ENCODE data around the gene CHTOP. TPM values are rescaled to one million over a fixed set of nuclear protein-coding genes. Genes with fewer than 3 reads are reported as not detected.

The CHTOP gene
- total and polyA plus RNA-seq, 2 of the 4 experiments (the other 2 are of a cell fraction) = 33.9 to 50.8 TPM

DNA sequence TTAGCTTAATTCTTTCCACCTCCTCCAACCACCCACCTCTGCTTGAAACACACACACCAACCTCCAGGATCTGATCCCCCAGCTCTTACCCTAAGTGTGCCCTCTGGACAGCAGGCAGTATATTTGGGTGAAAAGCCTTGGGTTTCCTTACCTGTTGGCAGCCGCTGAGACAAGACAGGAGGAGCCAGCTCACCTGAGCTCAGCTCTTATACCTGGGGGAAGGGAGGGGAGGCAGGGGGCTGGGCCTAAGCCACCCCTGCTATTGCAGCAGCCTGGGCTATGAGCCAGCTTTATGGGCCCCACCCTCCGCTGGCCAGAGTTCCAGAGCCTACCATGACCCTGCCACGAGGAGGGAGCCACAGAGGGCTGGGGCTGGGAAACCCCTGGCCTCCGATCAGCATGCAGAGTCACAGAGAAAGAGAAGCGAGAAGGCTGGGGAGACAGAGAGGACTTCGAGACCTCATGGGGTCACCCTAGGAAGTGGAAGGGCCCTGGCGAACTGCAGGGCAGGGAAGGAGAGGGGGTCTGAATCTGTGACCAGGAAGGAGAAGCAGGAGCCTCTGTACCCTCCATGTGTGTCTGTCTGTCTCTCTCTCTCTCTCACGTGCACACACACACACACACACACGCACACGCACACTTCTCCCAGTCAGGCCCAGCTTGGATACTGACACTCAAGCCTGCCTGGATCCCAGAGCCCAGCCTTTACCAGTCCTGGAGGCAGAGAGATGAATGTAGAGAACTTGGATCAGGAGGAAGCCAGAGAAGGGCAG, 17.5 kb upstream of the CHTOP start, which contains the start of gene S100A14:
TSS of gene S100A14 (minus strand) at position 182 of the 773 bp plus-strand sequence. CDS start 467 bp downstream, outside the sequence.
- peak within 1 kb of the TSS; percentile 44 for H4K5ac ChIP-seq (ENCODE audit: low read depth, low read length)
- no peaks in the 10 kb centered on the region for H3K9me3 ChIP-seq (ENCODE audit: control insufficient read depth, insufficient read depth, low read length)
- H4K20me1 ChIP-seq (ENCODE audit: insufficient read depth, low read length) = no peaks in the 10 kb centered on the region
- no peak within 1 kb of the TSS for H3K56ac ChIP-seq (ENCODE audit: extremely low read depth, insufficient read depth, low read length)
- H3K79me1 ChIP-seq (ENCODE audit: low read depth in 1 of 2, low read length in 2 of 2) = peaks cover 6 to 14% of the 10 kb centered on the region in 2 experiments
- BruUV-seq (replicated peaks) = no TSS peak
- no peak for ATAC-seq (ENCODE audit: low read depth)
- peak within 1 kb of the TSS; percentile 26; the same call in 1 of the 2 replicates for H2BK120ac ChIP-seq (ENCODE audit: low read depth, low read length)
- H2AK9ac ChIP-seq (replicated peaks; ENCODE audit: low read depth, low read length, poor library complexity) = peak within 1 kb of the TSS; percentile 88
- peak within 1 kb of the TSS; percentile 32 for H4K91ac ChIP-seq (ENCODE audit: insufficient read depth, low read depth, low read length)
- intact Hi-C loops (cut with micrococcal nuclease) = no loop called here
- dilution Hi-C loops (cut with HindIII; ENCODE audit: low sequenced_read_pairs, unreplicated experiment) = no loop called here
- no peak within 1 kb of the TSS for H3K9ac ChIP-seq (ENCODE audit: low read depth, low read length)
- no peak for DNase-seq
- no peak within 1 kb of the TSS for H3K27ac ChIP-seq (ENCODE audit: insufficient read depth, low read length)
- H3K18ac ChIP-seq (ENCODE audit: low read depth, low read length) = no peak within 1 kb of the TSS
- POLR2A ChIA-PET (ENCODE audit: unreplicated experiment) = no interaction called here
- CTCF ChIA-PET = interaction anchor here (0.8 to 0.9 kb wide), 2 partner anchors 11 to 40 kb away, joined by 3 read pairs; partner anchors contain the start of gene S100A13
- no peak within 1 kb of the TSS for H3K14ac ChIP-seq (replicated peaks; ENCODE audit: low read depth, low read length)
- H3K4me2 ChIP-seq (ENCODE audit: low read depth, low read length) = no peak within 1 kb of the TSS
- H3K23ac ChIP-seq (ENCODE audit: low read depth, low read length) = 0 out of 2 replicates have a peak within 1 kb of the TSS, but pooled peaks have one; percentile 7
- H2AFZ ChIP-seq (replicated peaks; ENCODE audit: low read length, poor library complexity) = peak within 1 kb of the TSS; percentile 47
- H3K4me3 ChIP-seq (ENCODE audit: insufficient read depth, low read depth, low read length) = no peak within 1 kb of the TSS
- no peak within 1 kb of the TSS for H2BK15ac ChIP-seq (ENCODE audit: low read depth, low read length)
- no peak within 1 kb of the TSS for H2BK5ac ChIP-seq (ENCODE audit: low read depth, low read length, poor library complexity, severe bottlenecking)
- in situ Hi-C loops (cut with MboI; ENCODE audit: low sequenced_read_pairs) = no loop called here
- no peak for TF ChIP-seq MXI1 (IDR thresholded peaks at IDR 0.05; ENCODE audit: borderline replicate concordance, low read depth, low read length)
- peak; percentile 66 for TF ChIP-seq BHLHE40 (IDR thresholded peaks at IDR 0.05; ENCODE audit: low read depth, low read length)
- no peaks in the 10 kb centered on the region for H3K9me1 ChIP-seq (ENCODE audit: insufficient read depth, low read length)
- peaks cover 13% of the 10 kb centered on the region for H3K4me1 ChIP-seq (ENCODE audit: control insufficient read depth, insufficient read depth, low read length)
- peak within 1 kb of the TSS; percentile 40 for H3K4ac ChIP-seq (ENCODE audit: low read depth, low read length)
- H2AK5ac ChIP-seq (ENCODE audit: low read depth, low read length) = peak within 1 kb of the TSS; percentile 48
- H3K36me3 ChIP-seq (ENCODE audit: control insufficient read depth, insufficient read depth, low read length) = peaks cover 18% of the 10 kb centered on the region
- WGBS, 2 experiments (ENCODE audit: extremely low coverage in 2 of 2, insufficient read length in 1 of 2) = 90% methylated on average over 2 of the region's 10 CpGs; no CpG with 5 or more reads in 1 of the 2 experiments
- H3K27me3 ChIP-seq (ENCODE audit: control insufficient read depth, insufficient read depth, low read length) = no peaks in the 10 kb centered on the region
- H2BK20ac ChIP-seq (ENCODE audit: low read depth, low read length) = no peak within 1 kb of the TSS
- H4K8ac ChIP-seq (ENCODE audit: low read depth in 2 of 2, low read length in 2 of 2) = peak within 1 kb of the TSS in 1 of 2 experiments; percentile 19; a peak in 1 of 4 replicates
